ENCODE data around the gene ZNF197.

The ZNF197 gene

DNA sequence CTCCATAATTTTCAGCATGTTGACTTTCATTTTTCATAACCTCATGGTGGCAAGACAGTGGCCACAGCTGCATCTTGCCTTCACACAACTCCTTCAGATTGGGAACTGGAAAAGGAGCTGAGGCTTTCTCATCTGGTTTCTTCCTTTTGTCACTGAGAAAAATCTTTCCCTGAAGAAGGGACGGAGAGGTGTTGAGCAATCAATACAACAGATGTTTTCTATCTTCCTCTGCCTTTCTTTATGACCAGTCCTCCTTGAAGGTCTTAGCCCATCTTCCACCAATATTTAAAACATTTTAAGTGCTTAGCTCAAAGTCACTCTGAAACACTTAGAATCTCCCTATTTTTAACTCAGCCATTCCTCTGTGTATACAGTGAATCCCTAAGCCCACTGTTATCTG, 28.2 kb upstream of the ZNF197 start:
- Mint-ChIP-seq H3K27me3 (ENCODE audit: low read depth) (no peaks in the 10 kb centered on the region), H3K9me3 (peaks cover 85% of the 10 kb centered on the region), H3K4me1 (no peaks in the 10 kb centered on the region), H3K36me3 (ENCODE audit: low read depth) (peaks cover 98% of the 10 kb centered on the region), H3K4me3 (no peak overlapping the region), H3K27ac (no peak overlapping the region)
- TF ChIP-seq, protein P1, sequence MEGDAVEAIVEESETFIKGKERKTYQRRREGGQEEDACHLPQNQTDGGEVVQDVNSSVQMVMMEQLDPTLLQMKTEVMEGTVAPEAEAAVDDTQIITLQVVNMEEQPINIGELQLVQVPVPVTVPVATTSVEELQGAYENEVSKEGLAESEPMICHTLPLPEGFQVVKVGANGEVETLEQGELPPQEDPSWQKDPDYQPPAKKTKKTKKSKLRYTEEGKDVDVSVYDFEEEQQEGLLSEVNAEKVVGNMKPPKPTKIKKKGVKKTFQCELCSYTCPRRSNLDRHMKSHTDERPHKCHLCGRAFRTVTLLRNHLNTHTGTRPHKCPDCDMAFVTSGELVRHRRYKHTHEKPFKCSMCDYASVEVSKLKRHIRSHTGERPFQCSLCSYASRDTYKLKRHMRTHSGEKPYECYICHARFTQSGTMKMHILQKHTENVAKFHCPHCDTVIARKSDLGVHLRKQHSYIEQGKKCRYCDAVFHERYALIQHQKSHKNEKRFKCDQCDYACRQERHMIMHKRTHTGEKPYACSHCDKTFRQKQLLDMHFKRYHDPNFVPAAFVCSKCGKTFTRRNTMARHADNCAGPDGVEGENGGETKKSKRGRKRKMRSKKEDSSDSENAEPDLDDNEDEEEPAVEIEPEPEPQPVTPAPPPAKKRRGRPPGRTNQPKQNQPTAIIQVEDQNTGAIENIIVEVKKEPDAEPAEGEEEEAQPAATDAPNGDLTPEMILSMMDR (IDR thresholded peaks at IDR 0.05; ENCODE audit: unreplicated experiment in 3 of 3), result no peak

DNA sequence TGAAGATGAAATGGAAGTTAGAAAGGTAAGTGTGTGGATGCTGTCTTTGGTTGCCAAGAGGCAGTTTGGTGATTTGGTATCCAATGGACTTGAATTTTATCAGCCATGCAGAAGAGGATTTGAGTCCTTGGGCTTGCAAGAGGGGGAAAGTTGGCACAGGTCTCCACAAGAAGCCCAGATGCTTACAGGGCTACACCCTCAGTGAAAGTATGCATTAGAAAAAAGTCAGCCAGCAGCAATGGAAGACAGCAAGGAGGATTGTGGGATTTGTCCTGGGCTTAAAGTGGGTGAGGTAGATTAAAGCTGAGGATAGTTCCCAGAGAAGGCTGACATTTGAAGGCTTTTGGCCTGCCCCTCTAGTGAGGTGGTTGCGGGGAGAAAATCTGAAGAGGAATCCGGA, 23.1 kb upstream of the ZNF197 start:
- peaks cover 84% of the 10 kb centered on the region for H3K9me3 Mint-ChIP-seq
- no peaks in the 10 kb centered on the region for H3K4me1 Mint-ChIP-seq
- no peak overlapping the region for H3K27ac Mint-ChIP-seq
- H3K36me3 Mint-ChIP-seq (ENCODE audit: low read depth), result peaks cover 95% of the 10 kb centered on the region
- no peak overlapping the region for H3K4me3 Mint-ChIP-seq
- TF ChIP-seq, protein P1 (IDR thresholded peaks at IDR 0.05; ENCODE audit: unreplicated experiment in 3 of 3), result no peak
- H3K27me3 Mint-ChIP-seq (ENCODE audit: low read depth), result no peaks in the 10 kb centered on the region

DNA sequence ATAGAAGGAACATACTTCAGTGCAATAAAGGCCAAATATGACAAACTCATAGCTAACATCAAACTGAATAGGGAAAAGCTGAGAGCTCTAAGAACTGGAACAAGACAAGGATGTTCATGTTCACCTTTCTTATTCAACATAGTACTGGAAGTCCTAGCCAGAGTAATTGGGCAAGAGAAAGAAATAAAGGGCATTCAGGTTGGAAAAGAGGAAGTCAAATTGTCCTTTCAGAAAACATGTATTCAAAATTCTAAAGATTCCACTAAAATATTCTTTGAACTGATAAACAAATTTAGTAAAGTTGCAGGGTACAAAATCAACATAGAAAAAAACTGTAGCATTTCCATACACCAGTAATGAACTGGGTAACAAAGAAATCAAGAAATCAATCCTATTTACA, 12.2 kb upstream of the ZNF197 start:
- TF ChIP-seq, protein P1 (IDR thresholded peaks at IDR 0.05; ENCODE audit: unreplicated experiment in 3 of 3), result no peak
- Mint-ChIP-seq H3K4me3 (no peak overlapping the region), H3K4me1 (no peaks in the 10 kb centered on the region), H3K27ac (no peak overlapping the region), H3K27me3 (ENCODE audit: low read depth) (no peaks in the 10 kb centered on the region), H3K9me3 (peaks cover 52% of the 10 kb centered on the region), H3K36me3 (ENCODE audit: low read depth) (peaks cover 84% of the 10 kb centered on the region)

DNA sequence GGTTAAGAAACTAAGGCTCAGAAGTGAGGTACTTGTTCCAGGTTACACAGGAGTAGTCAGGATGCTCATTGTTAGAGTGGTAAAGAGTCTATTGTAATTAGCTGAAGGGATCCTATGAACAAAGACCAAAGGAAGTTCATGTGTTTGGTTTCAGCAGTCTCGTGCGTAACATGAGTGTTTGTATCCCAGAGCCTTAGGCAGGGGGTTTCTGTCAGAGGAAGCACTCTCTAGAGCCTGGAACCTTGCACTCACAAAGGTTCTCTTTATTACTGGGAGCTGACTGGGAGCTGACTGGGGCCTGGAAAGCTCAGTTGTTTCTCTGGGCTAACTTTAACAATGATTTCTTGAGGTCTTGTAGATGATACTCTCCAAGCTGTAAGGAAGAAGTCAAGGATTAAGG, 3.9 kb downstream of the ZNF197 start:
- Mint-ChIP-seq H3K36me3 (ENCODE audit: low read depth) (peaks cover 48% of the 10 kb centered on the region), H3K27me3 (ENCODE audit: low read depth) (no peaks in the 10 kb centered on the region), H3K4me1 (peaks cover 29% of the 10 kb centered on the region), H3K27ac (peak overlapping the region in 1 of 3 experiments; percentile 17), H3K4me3 (no peak overlapping the region), H3K9me3 (no peaks in the 10 kb centered on the region)
- TF ChIP-seq, protein P1 (IDR thresholded peaks at IDR 0.05; ENCODE audit: unreplicated experiment in 3 of 3), result no peak

DNA sequence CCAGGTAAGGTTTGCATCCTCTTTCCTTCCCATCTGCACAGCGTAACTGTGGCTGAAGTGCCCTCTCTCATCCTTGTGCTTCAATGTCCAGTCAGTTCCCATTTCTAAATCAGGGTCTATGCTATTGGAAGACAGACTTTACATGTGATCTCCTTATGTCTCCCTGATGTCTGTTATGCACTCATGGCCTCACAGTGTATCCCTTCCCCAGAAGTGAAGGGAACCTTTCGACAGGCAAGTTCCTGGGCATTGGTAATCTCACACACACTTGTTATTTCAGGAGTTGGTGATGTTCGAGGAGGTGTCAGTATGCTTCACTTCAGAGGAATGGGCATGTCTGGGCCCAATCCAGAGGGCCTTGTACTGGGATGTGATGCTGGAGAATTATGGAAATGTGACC, 7.4 kb downstream of the ZNF197 start:
- Mint-ChIP-seq H3K4me3 (no peak overlapping the region), H3K9me3 (peaks cover 13% of the 10 kb centered on the region), H3K4me1 (peaks cover 9% of the 10 kb centered on the region), H3K36me3 (ENCODE audit: low read depth) (peaks cover 79% of the 10 kb centered on the region), H3K27me3 (ENCODE audit: low read depth) (no peaks in the 10 kb centered on the region), H3K27ac (no peak overlapping the region)
- TF ChIP-seq, protein P1 (IDR thresholded peaks at IDR 0.05; ENCODE audit: unreplicated experiment in 3 of 3), result no peak

DNA sequence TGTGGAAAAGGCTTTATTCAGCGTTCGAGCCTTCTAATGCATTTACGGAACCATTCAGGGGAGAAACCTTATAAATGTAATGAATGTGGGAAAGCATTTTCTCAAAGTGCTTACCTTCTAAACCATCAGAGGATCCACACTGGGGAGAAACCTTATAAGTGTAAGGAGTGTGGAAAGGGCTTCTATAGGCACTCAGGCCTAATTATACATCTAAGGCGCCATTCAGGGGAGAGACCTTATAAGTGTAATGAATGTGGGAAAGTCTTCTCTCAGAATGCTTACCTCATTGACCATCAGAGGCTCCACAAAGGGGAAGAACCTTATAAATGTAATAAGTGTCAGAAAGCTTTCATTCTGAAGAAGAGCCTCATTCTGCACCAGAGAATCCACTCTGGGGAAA, 17.5 kb downstream of the ZNF197 start:
- TF ChIP-seq, protein P1 (IDR thresholded peaks at IDR 0.05; ENCODE audit: unreplicated experiment in 3 of 3), result no peak
- no peaks in the 10 kb centered on the region for H3K4me1 Mint-ChIP-seq
- H3K27me3 Mint-ChIP-seq (ENCODE audit: low read depth), result no peaks in the 10 kb centered on the region
- H3K9me3 Mint-ChIP-seq, result peaks cover 50% of the 10 kb centered on the region
- H3K27ac Mint-ChIP-seq, result no peak overlapping the region
- peaks cover 98% of the 10 kb centered on the region for H3K36me3 Mint-ChIP-seq (ENCODE audit: low read depth)
- no peak overlapping the region for H3K4me3 Mint-ChIP-seq

All from nephron (organoid).